ENCODE measurements around the gene SMYD3.

The SMYD3 gene

DNA sequence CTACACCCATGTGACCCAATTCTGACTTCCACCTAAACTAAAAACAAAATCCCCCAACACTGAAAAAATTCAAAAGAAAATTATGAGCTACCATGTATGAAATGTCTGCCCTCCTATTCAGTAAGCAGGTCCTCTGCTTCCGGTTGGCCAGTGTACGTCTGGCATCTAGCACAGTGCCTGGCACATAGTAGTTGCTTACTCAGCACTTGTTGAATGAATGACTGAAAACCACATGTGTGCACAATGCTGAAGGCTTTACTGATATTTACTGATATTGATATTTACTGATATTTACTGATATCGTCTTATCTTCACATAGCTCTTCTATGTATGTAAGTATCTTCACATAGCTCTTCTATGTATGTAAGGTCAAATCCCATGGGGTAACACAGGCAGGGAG, 642.2 kb downstream of the SMYD3 start (continued):
- TF ChIP-seq ZNF510 (tag by site-specific recombination; IDR thresholded peaks at IDR 0.05; ENCODE audit: insufficient replicate concordance) (no peak), ZNF19 (tag by site-specific recombination; IDR thresholded peaks at IDR 0.05; ENCODE audit: low read depth) (no peak), GLIS1 (tag by site-specific recombination; IDR thresholded peaks at IDR 0.05) (no peak)

DNA sequence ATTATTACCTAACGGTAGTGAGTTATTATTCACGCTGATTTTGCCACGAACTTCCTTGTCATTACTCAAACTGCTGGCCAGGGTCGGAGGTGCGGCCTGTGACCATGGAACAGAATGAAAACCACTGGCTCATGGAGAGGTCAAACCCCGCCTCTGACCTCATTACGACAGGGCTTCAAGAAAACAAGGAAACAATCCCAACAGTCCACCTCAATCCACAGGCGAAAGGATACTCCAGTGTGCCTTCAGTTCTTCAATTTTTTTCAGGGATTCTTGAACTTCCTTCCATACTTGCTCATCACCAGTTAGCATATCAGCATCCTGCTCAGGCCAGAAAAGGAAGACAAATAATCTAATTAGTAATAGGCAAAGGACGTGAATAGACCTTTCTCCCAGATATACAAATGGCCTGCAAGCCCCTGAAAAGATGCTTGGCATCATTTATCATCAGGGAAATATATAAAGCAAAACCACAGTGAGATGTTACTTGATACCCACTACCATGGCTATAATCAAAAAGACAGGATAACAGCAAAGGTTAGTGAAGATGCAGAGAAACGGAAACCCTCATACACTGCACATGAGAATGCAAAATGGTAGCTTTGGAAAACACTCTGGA, 643.4 kb downstream of the SMYD3 start:
- Histone ChIP-seq H3K36me3 (ENCODE audit: control insufficient read depth in 2 of 2, insufficient read depth in 1 of 2, low read length in 2 of 2) (no peaks in the 10 kb centered on the region), H3K4me1 (ENCODE audit: control insufficient read depth, insufficient read depth, low read length) (no peaks in the 10 kb centered on the region), H3K27ac (ENCODE audit: extremely low read depth, low read depth, low read length) (no peak overlapping the region), H3K9me3 (ENCODE audit: control insufficient read depth, insufficient read depth, low read depth, low read length) (no peaks in the 10 kb centered on the region), H3K4me3 (ENCODE audit: low read depth, low read length) (no peak overlapping the region)
- POLR2A ChIA-PET = no interaction called here
- CTCF ChIA-PET = no interaction called here
- TF ChIP-seq, protein P1, sequence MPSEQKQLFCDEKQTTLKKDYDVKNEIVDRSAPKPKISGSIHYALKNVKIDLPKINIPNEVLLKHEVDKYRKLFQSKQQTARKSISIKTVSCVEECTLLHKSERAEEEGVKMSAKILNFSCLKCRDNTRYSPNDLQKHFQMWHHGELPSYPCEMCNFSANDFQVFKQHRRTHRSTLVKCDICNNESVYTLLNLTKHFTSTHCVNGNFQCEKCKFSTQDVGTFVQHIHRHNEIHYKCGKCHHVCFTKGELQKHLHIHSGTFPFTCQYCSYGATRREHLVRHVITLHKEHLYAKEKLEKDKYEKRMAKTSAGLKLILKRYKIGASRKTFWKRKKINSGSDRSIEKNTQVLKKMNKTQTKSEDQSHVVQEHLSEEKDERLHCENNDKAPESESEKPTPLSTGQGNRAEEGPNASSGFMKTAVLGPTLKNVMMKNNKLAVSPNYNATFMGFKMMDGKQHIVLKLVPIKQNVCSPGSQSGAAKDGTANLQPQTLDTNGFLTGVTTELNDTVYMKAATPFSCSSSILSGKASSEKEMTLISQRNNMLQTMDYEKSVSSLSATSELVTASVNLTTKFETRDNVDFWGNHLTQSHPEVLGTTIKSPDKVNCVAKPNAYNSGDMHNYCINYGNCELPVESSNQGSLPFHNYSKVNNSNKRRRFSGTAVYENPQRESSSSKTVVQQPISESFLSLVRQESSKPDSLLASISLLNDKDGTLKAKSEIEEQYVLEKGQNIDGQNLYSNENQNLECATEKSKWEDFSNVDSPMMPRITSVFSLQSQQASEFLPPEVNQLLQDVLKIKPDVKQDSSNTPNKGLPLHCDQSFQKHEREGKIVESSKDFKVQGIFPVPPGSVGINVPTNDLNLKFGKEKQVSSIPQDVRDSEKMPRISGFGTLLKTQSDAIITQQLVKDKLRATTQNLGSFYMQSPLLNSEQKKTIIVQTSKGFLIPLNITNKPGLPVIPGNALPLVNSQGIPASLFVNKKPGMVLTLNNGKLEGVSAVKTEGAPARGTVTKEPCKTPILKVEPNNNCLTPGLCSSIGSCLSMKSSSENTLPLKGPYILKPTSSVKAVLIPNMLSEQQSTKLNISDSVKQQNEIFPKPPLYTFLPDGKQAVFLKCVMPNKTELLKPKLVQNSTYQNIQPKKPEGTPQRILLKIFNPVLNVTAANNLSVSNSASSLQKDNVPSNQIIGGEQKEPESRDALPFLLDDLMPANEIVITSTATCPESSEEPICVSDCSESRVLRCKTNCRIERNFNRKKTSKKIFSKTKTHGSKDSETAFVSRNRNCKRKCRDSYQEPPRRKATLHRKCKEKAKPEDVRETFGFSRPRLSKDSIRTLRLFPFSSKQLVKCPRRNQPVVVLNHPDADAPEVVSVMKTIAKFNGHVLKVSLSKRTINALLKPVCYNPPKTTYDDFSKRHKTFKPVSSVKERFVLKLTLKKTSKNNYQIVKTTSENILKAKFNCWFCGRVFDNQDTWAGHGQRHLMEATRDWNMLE (tag by site-specific recombination; conservative IDR thresholded peaks at IDR 0.05; ENCODE audit: low read depth) = no peak
- TF ChIP-seq, protein P2, sequence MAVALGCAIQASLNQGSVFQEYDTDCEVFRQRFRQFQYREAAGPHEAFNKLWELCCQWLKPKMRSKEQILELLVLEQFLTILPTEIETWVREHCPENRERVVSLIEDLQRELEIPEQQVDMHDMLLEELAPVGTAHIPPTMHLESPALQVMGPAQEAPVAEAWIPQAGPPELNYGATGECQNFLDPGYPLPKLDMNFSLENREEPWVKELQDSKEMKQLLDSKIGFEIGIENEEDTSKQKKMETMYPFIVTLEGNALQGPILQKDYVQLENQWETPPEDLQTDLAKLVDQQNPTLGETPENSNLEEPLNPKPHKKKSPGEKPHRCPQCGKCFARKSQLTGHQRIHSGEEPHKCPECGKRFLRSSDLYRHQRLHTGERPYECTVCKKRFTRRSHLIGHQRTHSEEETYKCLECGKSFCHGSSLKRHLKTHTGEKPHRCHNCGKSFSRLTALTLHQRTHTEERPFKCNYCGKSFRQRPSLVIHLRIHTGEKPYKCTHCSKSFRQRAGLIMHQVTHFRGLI (tag by site-specific recombination; IDR thresholded peaks at IDR 0.05) = no peak
- TF ChIP-seq ZNF239 (tag by site-specific recombination; IDR thresholded peaks at IDR 0.05) = no peak
- no peak for TF ChIP-seq SCRT1 (tag by site-specific recombination; IDR thresholded peaks at IDR 0.05; ENCODE audit: borderline replicate concordance)
- TF ChIP-seq ZNF266 (tag by site-specific recombination; IDR thresholded peaks at IDR 0.05; ENCODE audit: low read depth) = no peak
- TF ChIP-seq, protein P3, sequence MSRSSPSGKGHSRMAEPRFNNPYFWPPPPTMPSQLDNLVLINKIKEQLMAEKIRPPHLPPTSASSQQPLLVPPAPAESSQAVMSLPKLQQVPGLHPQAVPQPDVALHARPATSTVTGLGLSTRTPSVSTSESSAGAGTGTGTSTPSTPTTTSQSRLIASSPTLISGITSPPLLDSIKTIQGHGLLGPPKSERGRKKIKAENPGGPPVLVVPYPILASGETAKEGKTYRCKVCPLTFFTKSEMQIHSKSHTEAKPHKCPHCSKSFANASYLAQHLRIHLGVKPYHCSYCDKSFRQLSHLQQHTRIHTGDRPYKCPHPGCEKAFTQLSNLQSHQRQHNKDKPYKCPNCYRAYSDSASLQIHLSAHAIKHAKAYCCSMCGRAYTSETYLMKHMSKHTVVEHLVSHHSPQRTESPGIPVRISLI (tag by site-specific recombination; IDR thresholded peaks at IDR 0.05) = no peak
- no peak for TF ChIP-seq YY2 (tag by site-specific recombination; IDR thresholded peaks at IDR 0.05)
- no peak for TF ChIP-seq ZNF423 (tag by site-specific recombination; IDR thresholded peaks at IDR 0.05)

DNA sequence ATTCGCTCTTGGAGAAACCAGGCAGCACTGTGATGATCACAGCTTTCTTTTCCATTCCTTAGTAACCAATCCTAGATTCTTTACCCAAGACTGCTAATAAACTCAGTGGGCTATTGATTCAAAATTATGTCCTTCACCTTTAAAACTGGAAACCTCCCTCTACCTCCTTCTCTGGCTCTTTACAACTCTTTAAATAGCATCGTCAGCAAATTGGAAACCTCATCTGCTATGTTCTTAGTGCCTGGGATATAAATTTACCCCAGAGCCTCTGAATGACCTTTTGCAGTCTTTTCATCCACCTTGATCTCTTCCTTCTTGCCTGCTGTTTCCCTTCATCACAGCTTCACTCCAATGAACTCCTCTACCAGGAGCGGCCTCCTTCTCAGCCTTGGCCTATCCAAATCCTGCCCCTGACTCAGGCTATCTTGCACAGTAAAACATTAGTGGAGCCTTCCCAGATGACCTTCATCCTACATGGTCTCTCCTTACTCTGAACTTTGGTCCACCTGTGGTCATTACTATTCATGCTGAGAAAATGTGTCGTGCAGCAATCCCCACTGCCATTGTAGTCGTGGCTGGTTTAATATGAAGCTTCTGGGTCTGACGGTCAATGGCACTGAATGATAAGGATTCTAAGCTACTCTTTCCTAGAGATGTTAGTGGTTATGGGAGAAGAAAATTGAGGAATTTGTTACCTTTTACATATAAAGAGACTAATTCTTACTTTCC, 644.1 kb downstream of the SMYD3 start:
- Histone ChIP-seq H3K27ac (ENCODE audit: extremely low read depth, low read depth, low read length) (no peak overlapping the region), H3K4me1 (ENCODE audit: control insufficient read depth, insufficient read depth, low read length) (no peaks in the 10 kb centered on the region), H3K9me3 (ENCODE audit: control insufficient read depth, insufficient read depth, low read depth, low read length) (no peaks in the 10 kb centered on the region), H3K36me3 (ENCODE audit: control insufficient read depth in 2 of 2, insufficient read depth in 1 of 2, low read length in 2 of 2) (no peaks in the 10 kb centered on the region), H3K4me3 (ENCODE audit: low read depth, low read length) (no peak overlapping the region)
- ChIA-PET CTCF (no interaction called here), POLR2A (no interaction called here)
- TF ChIP-seq ZNF202 (tag by site-specific recombination; IDR thresholded peaks at IDR 0.05; ENCODE audit: borderline replicate concordance) (no peak), ZNF660 (tag by site-specific recombination; IDR thresholded peaks at IDR 0.05) (no peak), ZNF16 (tag by site-specific recombination; IDR thresholded peaks at IDR 0.05; ENCODE audit: low read depth) (no peak), ZBTB8A (tag by site-specific recombination; IDR thresholded peaks at IDR 0.05) (no peak), YY2 (tag by site-specific recombination; IDR thresholded peaks at IDR 0.05) (no peak), ZNF514 (tag by site-specific recombination; IDR thresholded peaks at IDR 0.05) (no peak), ZNF292 (tag by site-specific recombination; IDR thresholded peaks at IDR 0.05; ENCODE audit: borderline replicate concordance, low read depth) (no peak), PRDM1 (tag by site-specific recombination; IDR thresholded peaks at IDR 0.05) (no peak), ZNF266 (tag by site-specific recombination; IDR thresholded peaks at IDR 0.05; ENCODE audit: low read depth) (no peak), OVOL3 (tag by site-specific recombination; IDR thresholded peaks at IDR 0.05) (no peak)
- TF ChIP-seq, protein P4, sequence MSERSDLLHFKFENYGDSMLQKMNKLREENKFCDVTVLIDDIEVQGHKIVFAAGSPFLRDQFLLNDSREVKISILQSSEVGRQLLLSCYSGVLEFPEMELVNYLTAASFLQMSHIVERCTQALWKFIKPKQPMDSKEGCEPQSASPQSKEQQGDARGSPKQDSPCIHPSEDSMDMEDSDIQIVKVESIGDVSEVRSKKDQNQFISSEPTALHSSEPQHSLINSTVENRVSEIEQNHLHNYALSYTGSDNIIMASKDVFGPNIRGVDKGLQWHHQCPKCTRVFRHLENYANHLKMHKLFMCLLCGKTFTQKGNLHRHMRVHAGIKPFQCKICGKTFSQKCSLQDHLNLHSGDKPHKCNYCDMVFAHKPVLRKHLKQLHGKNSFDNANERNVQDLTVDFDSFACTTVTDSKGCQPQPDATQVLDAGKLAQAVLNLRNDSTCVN (tag by site-specific recombination; optimal IDR thresholded peaks at IDR 0.05) = no peak
